ENCODE results near the gene RHOBTB3. TPM values are rescaled to one million over a fixed set of nuclear protein-coding genes. Genes with fewer than 3 reads are reported as not detected.
A peak's percentile ranks its signal among the peaks of the same experiment; 100 is the strongest.

The RHOBTB3 gene
- total RNA-seq, 1 experiment from 2014 or later = 134 TPM

DNA sequence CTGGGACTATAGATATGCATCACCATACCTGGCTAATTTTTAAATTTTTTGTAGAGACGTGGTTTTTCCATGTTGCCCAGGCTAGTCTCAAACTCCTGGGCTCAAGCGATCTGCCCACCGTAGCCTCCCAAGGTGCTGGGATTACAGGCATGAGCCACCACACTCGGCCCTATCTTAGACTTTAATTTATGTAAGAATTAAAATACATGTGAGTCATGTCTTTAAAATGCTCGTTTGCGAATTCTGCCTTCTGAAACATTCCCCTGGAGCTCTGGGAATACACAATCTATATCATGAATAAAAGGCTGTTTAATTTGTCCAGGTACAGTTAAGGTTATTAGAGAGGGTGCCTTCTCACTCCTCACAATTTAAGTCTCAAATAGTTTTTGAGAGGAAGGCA lies 32.8 kb downstream of the RHOBTB3 start:
- DNase-seq (ENCODE audit: low spot score) = no peak

DNA sequence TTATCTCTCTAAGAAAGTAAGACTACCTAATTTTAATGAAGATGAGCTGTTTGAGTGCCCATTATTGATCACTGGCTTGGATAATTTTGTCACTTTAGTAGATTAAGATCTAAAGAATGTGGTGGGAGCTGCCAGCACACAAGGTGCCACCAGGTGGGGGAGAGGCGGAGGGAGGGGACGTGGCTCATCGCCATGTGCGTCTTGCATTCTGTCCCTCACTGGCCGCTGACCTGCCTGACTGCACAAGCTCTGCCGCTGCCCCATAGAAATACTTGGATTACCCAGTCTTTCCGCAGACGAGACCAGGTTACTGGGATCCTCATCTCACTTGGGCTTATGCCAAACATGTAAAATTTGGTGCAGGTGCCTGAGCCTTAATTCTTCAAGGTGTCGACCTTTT lies 37.6 kb downstream of the RHOBTB3 start:
- DNase-seq (ENCODE audit: low spot score) = no peak

DNA sequence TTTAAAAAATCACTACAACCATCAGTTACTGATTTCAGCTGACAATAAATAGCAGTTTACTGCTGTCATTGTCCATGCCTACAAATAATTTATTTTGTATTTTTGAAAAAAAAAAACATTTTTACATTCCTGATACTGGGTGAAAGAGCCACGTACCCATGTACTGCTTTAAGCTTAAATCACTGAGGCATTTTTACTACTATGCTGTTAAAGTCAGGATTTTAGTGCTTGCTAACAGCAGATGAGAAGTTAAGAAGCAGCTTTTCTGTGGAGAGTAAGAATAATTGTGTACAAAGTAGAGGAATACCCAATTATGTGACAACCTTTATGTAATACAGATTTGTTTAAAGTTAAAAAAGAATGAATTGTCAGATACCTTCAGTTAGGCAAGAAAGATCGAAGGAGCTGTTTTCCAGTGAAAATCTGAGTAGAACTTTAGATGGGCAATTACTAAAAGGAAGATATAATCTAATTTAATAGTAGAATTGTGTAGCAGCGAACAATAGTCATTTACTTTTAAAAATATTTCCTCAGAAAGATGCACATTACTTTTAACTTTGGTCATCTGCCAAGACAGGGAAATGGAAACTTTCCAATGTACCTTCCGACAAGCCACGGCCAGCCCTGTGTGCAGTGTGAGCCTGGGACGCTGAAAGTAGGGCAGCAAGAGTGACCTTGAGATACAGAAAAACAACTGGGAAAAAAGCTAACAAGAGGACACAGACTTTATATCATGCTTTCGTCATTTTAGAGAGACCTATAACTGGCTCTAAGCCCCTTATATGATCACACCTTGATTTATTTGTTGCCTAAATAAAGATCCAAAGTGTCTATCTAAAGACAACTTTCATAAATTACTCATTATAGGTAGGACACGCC lies 39.9 kb downstream of the RHOBTB3 start:
- DNase-seq (ENCODE audit: low spot score) = no peak

DNA sequence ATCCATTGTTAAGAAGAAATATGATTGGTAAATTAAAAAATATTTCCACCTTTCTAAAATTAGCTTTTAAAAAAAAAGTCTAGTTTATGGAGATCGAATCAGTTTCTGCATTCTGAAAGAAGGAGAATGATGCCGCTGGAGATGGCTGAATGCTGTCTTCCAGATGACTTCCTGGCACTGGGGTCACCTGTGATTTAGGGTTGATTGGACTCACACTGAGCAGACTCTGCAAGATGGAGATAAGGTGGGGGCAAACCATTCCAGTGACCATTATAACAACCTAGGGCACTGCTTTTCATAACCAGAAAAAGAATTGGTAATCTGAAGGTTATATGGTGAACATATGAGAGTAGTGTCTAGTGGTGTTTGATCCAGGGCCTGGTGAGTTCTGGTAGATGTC lies 40.8 kb downstream of the RHOBTB3 start:
- no peak for DNase-seq (ENCODE audit: low spot score)

DNA sequence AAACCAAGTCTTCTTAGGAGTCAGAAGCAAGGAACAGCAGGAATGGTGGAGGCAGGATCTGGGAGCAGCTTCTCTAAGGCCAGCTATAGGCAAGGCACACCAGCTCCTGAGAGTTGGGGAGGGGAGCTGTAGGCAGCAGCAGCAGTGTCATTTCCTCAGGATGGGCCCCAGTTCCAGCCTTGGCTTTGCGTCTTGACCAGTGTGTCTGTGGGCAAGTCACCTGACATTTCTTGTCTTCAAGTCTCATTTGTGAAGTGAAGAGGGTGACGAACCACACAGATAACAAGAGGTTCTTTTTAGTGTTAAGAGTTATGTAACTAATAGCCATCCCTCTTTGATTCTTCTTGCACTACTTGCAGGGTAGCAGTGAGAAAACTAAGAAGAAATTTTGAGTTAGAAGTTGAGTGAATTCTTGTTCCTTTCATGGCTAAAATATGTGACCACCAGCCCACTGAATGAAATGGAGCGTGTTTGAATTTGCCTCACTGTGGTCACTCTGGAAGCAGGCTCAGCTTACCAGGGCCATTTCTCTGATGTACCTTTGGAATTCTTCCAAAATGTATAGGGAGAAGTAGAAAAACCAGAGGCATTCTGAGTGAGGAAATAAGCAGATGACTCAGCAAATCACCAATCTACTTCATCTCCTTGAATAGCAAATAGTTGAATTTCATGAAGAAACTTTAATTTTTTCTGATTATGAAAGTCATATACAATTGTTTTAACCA lies 42.4 kb downstream of the RHOBTB3 start:
- DNase-seq (ENCODE audit: low spot score) = peak; percentile 83

- DNase-seq (ENCODE audit: low spot score) = no peak
Measured at GRCh38 chr5:95777441-95777840, 46.3 kb downstream of the RHOBTB3 start.

DNA sequence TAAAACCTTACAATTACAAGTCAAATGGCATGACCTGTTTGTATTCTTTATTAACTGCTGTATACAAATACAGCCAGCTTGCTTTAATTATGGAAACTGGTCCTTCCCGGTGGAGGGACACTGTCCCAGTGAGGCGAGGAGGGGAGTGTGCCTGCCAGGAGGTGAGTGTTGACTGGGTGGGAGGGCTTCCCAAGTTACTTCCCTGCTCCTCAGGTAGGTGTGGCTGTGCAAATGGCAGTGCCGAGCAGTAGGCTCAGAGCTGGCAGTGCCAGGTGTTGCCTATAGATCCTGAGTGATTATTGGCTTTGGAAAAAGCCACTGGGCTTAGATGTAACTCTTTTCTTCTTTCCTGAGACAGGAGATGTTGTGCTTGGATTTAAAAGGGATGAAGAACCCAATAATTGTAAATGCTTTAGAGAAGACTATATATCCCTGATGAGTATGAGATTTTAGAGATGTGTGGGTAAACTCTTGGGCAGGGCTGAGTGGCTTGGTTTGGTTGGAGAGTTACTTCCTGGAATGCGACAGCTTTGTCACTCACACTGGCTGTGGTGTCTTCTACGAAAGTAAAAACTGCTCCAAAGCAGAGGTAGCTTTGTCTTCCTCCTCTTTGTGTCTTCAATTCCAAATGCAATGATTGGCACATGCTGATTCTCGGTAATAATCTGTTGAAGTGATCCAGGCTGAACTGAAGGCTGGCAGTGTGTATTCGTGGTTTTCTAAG lies 47.7 kb downstream of the RHOBTB3 start:
- DNase-seq (ENCODE audit: low spot score) = no peak

DNA sequence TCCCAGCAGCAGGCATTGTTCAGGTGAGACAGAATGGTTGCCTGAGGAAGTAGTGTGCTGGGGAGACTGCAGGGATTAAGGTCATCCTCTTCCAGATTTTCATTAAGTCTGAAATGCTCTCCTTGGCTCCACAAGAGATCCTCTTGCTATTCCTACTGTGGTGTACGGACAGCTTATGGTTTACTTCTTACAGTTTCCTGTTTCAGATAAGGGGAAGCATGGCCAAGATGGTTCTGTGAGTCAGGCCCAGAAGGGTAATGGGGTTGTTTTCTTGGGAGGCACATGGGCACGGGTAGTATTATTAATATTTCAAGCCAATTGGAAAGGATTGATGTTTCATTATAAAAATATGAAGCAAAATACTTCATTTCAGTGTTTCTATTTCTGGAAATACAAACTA lies 48.5 kb downstream of the RHOBTB3 start:
- DNase-seq (ENCODE audit: low spot score) = no peak

- no peak for DNase-seq (ENCODE audit: low spot score)
Measured at GRCh38 chr5:95780597-95780996, 49.5 kb downstream of the RHOBTB3 start.

GRCh38 chr5:95781101-95781583 lies 50.0 kb downstream of the RHOBTB3 start:
- DNase-seq (ENCODE audit: low spot score) = peak; percentile 71

DNA sequence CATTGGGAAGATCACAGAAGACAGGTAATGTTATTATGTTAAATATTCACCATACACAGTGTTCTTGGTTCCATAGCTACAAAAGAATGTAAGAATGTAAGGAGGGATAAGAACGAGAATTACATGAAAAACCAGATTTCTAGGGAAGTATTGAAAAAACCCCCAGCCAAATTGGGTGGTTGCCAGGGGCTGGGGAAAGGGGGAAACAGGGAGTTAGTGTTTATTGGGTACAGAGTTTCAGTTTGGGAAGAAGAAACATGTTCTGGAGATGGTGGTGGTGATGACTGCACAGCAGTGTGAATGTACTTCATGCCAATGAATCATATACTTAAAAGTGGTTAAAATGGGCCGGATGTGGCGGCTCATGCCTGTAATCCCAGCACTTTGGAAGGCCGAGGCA lies 51.0 kb downstream of the RHOBTB3 start:
- DNase-seq (ENCODE audit: low spot score) = no peak

- no peak for DNase-seq (ENCODE audit: low spot score)
Measured at GRCh38 chr5:95783661-95784060, 52.5 kb downstream of the RHOBTB3 start.

- no peak for DNase-seq (ENCODE audit: low spot score)
Measured at GRCh38 chr5:95784514-95785302, 53.6 kb downstream of the RHOBTB3 start.

GRCh38 chr5:95786821-95787418 lies 55.8 kb downstream of the RHOBTB3 start:
- DNase-seq (ENCODE audit: low spot score) = no peak

DNA sequence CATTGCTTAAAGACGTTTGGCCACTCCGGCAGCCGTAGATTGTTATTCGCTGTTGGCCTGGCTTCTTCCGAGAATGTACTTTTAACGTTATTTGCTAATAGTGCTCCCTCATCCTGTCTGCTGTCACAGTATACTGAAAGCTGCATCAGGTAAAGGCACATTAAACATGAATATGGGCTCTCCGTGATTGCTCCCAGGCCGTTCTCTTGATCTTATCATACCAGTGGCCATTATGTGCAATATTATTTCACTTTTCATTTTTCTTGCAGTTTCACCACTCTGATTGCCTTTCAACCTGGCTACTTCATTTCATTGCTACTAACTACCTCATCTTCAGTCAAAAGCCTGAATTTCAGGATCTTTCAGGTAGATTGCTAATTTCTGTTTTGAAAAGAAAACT lies 57.4 kb downstream of the RHOBTB3 start:
- no peak for DNase-seq (ENCODE audit: low spot score)

DNA sequence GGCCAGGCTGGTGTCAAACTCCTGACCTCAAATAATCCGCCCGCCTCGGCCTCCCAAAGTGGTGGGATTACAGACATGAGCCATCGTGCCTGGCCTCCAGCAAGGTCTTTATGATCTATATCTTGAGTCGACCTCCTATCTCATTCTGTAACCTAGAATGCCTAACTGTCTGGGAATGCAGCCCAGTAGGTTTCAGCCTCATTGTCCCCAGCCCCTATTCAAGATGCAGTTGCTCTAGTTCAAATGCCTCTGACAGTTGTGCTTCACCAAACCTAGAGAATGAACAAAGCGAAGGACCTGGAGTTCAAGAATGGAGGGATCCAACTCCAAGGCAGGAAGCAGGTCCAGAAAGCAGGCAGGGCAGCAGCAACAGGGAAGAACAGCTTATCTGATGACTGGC lies 60.6 kb downstream of the RHOBTB3 start:
- no peak for DNase-seq (ENCODE audit: low spot score)

GRCh38 chr5:95794070-95794516 lies 63.0 kb downstream of the RHOBTB3 start:
- DNase-seq (ENCODE audit: low spot score) = no peak

- DNase-seq (ENCODE audit: low spot score) = no peak
Measured at GRCh38 chr5:95797301-95797700, 66.2 kb downstream of the RHOBTB3 start.

- no peak for DNase-seq (ENCODE audit: low spot score)
Measured at GRCh38 chr5:95798048-95798447, 66.9 kb downstream of the RHOBTB3 start.

GRCh38 chr5:95798545-95798944 lies 67.4 kb downstream of the RHOBTB3 start:
- DNase-seq (ENCODE audit: low spot score) = no peak

Measured in H4 (cell line).